NCI-H526 treated with DMSO at 0.1 percent for 48 hours (cell line): ENCODE measurements around the gene ZMYND12.
A peak's percentile ranks its signal among the peaks of the same experiment; 100 is the strongest.

Source experiments
- DNase-seq: peaks from one replicate; lab custom pipeline; 2025; lab: John Stamatoyannopoulos, UW

The ZMYND12 gene

GRCh38 chr1:42442662-42443061, 13.2 kb downstream of the ZMYND12 start:
- no peak for DNase-seq

- DNase-seq, result no peak
Observed at GRCh38 chr1:42439940-42440339, 15.9 kb downstream of the ZMYND12 start.

- no peak for DNase-seq
Observed at GRCh38 chr1:42434340-42434739, 21.5 kb downstream of the ZMYND12 start.

DNA sequence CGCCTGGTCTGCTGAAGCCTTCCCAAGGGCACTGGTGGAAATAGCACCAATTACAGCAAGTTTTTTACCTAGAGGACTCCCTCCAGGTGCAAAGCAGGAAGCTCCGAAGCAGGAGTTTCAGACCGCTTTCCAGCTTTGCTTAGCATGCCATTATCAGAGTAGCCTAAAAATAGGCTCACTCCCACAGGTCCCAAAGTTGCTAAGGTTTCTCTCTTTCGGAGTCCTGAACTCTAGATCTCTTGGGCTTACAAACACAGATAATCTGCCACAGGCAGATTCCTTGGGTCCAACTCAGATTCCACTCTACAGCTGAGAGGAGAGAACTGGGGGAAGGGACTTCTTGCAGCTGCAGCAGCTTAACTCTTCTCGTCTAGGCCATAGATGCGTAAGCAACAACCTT, 22.5 kb downstream of the ZMYND12 start:
- no peak for DNase-seq

- no peak for DNase-seq
Observed at GRCh38 chr1:42432714-42433113, 23.1 kb downstream of the ZMYND12 start.

GRCh38 chr1:42431514-42431913, 24.3 kb downstream of the ZMYND12 start:
- no peak for DNase-seq

GRCh38 chr1:42430286-42431135, 25.3 kb downstream of the ZMYND12 start:
- DNase-seq, result no peak

DNA sequence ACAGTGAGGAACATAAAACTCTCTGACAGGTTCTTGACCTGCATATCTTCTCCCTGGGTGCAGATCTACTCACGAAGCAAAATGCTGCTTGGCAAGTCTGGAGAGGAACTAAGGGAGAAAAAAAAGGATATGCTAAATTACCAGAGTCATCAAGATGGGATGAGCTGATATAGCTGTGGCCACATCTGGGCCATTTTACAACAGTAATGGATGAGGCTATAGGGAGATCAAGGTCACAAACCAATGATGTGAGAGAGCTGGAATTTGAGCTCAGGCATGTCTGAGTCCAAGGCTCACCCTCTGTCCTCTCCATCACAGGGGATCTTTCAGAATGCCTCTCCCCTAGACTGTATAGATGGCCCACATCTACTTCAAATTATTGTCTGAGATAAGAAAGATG, 26.2 kb downstream of the ZMYND12 start:
- no peak for DNase-seq

- no peak for DNase-seq
Observed at GRCh38 chr1:42427240-42427639, 28.6 kb downstream of the ZMYND12 start.

DNA sequence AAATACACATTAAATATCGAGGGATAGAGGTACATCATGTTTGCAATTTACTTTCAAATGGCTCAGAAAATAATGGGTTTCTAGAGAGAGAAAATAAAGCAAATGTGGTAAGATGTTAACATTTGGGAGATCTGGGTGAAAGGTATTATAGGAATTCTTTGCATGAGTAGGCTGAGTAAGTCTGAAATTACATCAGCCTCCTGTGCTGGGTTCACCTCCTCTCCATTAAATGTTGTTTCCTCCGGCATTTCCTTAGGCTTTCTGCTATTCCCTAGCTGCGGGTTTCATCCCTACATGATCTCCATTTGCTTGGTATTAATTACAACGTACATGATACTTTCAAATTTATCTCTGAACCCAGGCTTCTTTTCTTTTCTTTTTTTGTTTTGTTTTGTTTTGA, 31.6 kb downstream of the ZMYND12 start:
- no peak for DNase-seq

DNA sequence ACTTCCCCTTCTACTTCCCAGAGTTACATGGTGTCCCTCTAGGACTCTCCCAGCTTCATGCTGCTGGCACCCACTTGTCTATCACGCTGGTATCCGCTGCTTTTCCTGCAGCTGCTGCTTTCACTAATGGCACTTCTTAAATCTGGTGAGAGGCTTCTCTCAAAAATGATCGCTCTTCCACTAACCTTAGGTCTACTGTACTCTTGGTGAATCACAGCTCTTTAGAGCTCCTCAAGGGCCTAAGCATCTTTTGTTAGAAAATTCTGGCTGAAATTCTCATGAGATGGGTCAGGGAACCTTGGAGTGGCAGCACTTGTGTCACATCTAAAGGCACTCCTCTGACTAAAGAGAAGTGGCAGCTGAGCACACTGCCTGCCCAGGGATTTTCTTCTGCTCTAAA, 32.1 kb downstream of the ZMYND12 start:
- DNase-seq, result no peak

- DNase-seq, result no peak
Observed at GRCh38 chr1:42422737-42423136, 33.1 kb downstream of the ZMYND12 start.

- DNase-seq, result peak; percentile 28
Observed at GRCh38 chr1:42420911-42421585, 34.8 kb downstream of the ZMYND12 start.

- no peak for DNase-seq
Observed at GRCh38 chr1:42420121-42420520, 35.7 kb downstream of the ZMYND12 start.

DNA sequence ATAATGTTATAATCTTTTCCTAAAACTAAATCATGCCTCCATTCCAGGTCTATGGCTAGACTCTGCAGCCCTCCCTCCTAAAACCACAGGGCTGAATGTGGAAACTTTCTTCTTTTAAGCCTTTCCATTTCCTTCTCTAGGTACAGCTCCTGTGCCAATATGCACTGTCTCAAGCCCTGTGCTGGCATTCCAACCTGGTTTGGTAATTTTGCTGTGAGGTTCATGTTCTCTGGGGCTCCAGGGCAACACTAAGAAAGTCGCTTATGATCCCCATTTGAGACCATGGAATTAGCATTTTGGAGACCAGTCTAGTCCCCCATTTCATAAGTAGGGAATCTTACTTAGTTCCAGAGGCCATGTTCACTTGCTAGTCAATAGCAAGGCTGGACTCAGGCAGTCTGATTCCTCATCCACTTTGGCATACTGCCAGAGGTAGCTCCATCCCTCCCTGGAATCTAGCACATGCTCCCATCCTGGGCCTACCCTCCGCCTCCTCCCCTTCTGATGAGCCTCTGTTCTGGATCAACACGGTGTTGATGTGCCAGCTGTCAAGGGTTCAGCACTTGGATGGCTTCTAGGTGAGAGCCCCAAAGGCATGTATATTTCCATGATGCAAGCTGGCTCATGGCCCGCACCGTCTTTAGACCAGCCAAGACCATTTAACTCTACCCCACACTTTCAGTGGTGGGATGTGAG, 36.5 kb downstream of the ZMYND12 start:
- no peak for DNase-seq

GRCh38 chr1:42418516-42418915, 37.3 kb downstream of the ZMYND12 start:
- DNase-seq, result no peak

GRCh38 chr1:42417166-42417565, 38.7 kb downstream of the ZMYND12 start:
- no peak for DNase-seq

GRCh38 chr1:42414551-42415496, 41.0 kb downstream of the ZMYND12 start:
- no peak for DNase-seq

- DNase-seq, result no peak
Observed at GRCh38 chr1:42403880-42404400, 51.9 kb downstream of the ZMYND12 start.

DNA sequence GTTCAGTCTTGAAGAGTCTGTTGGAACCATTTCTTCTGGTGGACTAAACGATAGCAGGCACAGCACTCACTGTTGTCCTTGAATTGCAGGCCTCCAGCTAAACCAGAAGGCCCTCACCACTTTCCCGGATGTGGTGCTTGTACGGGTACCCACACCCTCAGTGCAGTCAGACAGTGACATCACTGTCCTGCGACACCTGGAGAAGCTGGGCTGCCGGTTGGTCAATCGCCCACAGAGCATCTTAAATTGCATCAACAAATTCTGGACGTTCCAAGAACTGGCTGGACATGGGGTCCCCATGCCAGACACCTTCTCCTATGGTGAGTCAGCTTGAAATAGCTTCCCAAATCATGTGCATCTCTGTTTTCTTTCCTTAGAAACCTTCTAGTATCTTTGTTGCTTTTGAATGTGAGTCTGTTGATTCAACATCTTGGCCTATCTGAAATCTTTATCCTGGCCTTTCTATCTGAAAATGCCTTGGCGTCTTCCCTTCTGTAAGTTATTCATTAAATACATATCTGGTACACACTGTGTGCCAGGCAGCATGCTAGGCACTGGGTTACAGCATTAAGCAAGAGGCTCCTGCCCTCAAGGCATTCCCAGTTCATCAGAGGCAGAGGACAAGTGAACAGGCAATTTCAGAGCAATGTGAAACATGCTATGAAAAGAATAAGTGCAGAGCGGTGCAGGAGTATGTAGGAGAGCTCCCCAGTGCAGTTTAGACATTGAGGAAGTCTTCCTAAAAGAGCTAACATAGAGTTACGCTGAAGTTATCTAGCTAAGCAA, 56.3 kb downstream of the ZMYND12 start:
- no peak for DNase-seq
